COLO668 (cell line): ENCODE results near the gene WDR33.
A peak's percentile ranks its signal among the peaks of the same experiment; 100 is the strongest.

Source experiments
- DNase-seq: peaks from one replicate; lab custom pipeline; 2025; ENCODE audit not compliant: unreplicated experiment; lab: John Stamatoyannopoulos, UW

The WDR33 gene

GRCh38 chr2:127698553-127699355 lies 112.2 kb downstream of the WDR33 start:
- no peak for DNase-seq

GRCh38 chr2:127697482-127698180 lies 113.3 kb downstream of the WDR33 start:
- no peak for DNase-seq

- DNase-seq, result peak; percentile 81
These were observed 115.2 kb downstream of the WDR33 start for GRCh38 chr2:127695491-127696472.

GRCh38 chr2:127694986-127695385 lies 116.0 kb downstream of the WDR33 start:
- DNase-seq, result no peak

GRCh38 chr2:127690696-127691095 lies 120.3 kb downstream of the WDR33 start:
- DNase-seq, result no peak

GRCh38 chr2:127688405-127688804 lies 122.6 kb downstream of the WDR33 start:
- no peak for DNase-seq

GRCh38 chr2:127685410-127686080 lies 125.4 kb downstream of the WDR33 start:
- no peak for DNase-seq

GRCh38 chr2:127683757-127684156 lies 127.2 kb downstream of the WDR33 start:
- no peak for DNase-seq

- DNase-seq, result no peak
These were observed 127.9 kb downstream of the WDR33 start for GRCh38 chr2:127683056-127683455.

- DNase-seq, result no peak
These were observed 128.8 kb downstream of the WDR33 start for GRCh38 chr2:127681976-127682857.

- no peak for DNase-seq
These were observed 129.6 kb downstream of the WDR33 start for GRCh38 chr2:127681288-127681804.

GRCh38 chr2:127680706-127681287 lies 130.2 kb downstream of the WDR33 start:
- DNase-seq, result no peak

GRCh38 chr2:127679680-127680361 lies 131.2 kb downstream of the WDR33 start:
- DNase-seq, result no peak

- DNase-seq, result no peak
These were observed 132.0 kb downstream of the WDR33 start for GRCh38 chr2:127678991-127679390.

- DNase-seq, result peak; percentile 79
These were observed 132.4 kb downstream of the WDR33 start for GRCh38 chr2:127678531-127678930.

GRCh38 chr2:127676906-127677305 lies 134.1 kb downstream of the WDR33 start:
- DNase-seq, result no peak

GRCh38 chr2:127675331-127676261 lies 135.4 kb downstream of the WDR33 start, which contains the start of gene LIMS2:
Gene LIMS2 (minus strand): TSS chr2:127675530. CDS start chr2:127675024, 506 bp downstream.
- peak; percentile 20 for DNase-seq
